ENCODE data around the gene MAIP1.
A peak's percentile ranks its signal among the peaks of the same experiment; 100 is the strongest.
"Not testable (repeated sequence)": the region's sequence is repeated elsewhere in the genome, so short reads cannot be mapped to it uniquely, and the experiment has no call there.

The MAIP1 gene

GRCh38 chr2:199955339-199956061 is at the start of gene MAIP1, which contains the start of gene TYW5:
TSS of gene MAIP1 (plus strand) at chr2:199955582. CDS start at chr2:199955799, 217 bp downstream.
TSS of gene TYW5 (minus strand) at chr2:199955491. CDS start at chr2:199955470, 21 bp downstream.
- peak; percentile 88 for DNase-seq

- no peak for DNase-seq
Observed at GRCh38 chr2:199907008-199907714, 48.2 kb upstream of the MAIP1 start.

GRCh38 chr2:199910338-199911051 is 44.9 kb upstream of the MAIP1 start:
- DNase-seq = no peak

- DNase-seq = peak; percentile 94
Observed at GRCh38 chr2:199911052-199911876, 44.1 kb upstream of the MAIP1 start, which contains the start of gene C2orf69. TSS of gene C2orf69 (plus strand) at chr2:199911293. CDS start at chr2:199911439, 146 bp downstream.

GRCh38 chr2:199911877-199912161 is 43.6 kb upstream of the MAIP1 start:
- no peak for DNase-seq

- DNase-seq = not testable (repeated sequence)
Observed at GRCh38 chr2:199912553-199913114, 42.7 kb upstream of the MAIP1 start.

GRCh38 chr2:199914372-199914958 is 40.9 kb upstream of the MAIP1 start:
- DNase-seq = no peak

GRCh38 chr2:199916980-199917379 is 38.4 kb upstream of the MAIP1 start:
- DNase-seq = no peak

- no peak for DNase-seq
Observed at GRCh38 chr2:199922856-199923255, 32.5 kb upstream of the MAIP1 start.

GRCh38 chr2:199923924-199924323 is 31.5 kb upstream of the MAIP1 start:
- DNase-seq = no peak

- DNase-seq = no peak
Observed at GRCh38 chr2:199926806-199927205, 28.6 kb upstream of the MAIP1 start.

GRCh38 chr2:199928226-199928625 is 27.2 kb upstream of the MAIP1 start:
- DNase-seq = no peak

- no peak for DNase-seq
Observed at GRCh38 chr2:199928626-199929025, 26.8 kb upstream of the MAIP1 start.

- no peak for DNase-seq
Observed at GRCh38 chr2:199929262-199929661, 26.1 kb upstream of the MAIP1 start.

GRCh38 chr2:199932312-199932855 is 23.0 kb upstream of the MAIP1 start:
- DNase-seq = no peak

GRCh38 chr2:199933466-199933865 is 21.9 kb upstream of the MAIP1 start:
- no peak for DNase-seq

- DNase-seq = no peak
Observed at GRCh38 chr2:199936554-199936953, 18.8 kb upstream of the MAIP1 start.

- peak; percentile 8 for DNase-seq
Observed at GRCh38 chr2:199940373-199940772, 15.0 kb upstream of the MAIP1 start.

GRCh38 chr2:199943373-199943772 is 12.0 kb upstream of the MAIP1 start:
- DNase-seq = no peak

GRCh38 chr2:199946196-199946595 is 9.2 kb upstream of the MAIP1 start:
- no peak for DNase-seq

GRCh38 chr2:199946836-199947235 is 8.5 kb upstream of the MAIP1 start:
- no peak for DNase-seq

GRCh38 chr2:199950396-199950795 is 5.0 kb upstream of the MAIP1 start:
- no peak for DNase-seq

All from SHP77 treated with DMSO at 0.1 percent for 48 hours (cell line).